ENCODE results near the gene KLHDC10. TPM values are rescaled to one million over a fixed set of nuclear protein-coding genes. Genes with fewer than 3 reads are reported as not detected.

The KLHDC10 gene
- total and polyA plus RNA-seq, 2 donors (not counting 3 experiments of a cell fraction or from before 2014, with no cell fraction given): 14.9 to 31.3 TPM

- H3K4me3 ChIP-seq (replicated peaks in 1 of 3; ENCODE audit: insufficient read depth in 1 of 3, low read depth in 1 of 3, low read length in 3 of 3): no peak overlapping the region
- no peak for FAIRE-seq
- no peak overlapping the region for H3K9ac ChIP-seq (replicated peaks; ENCODE audit: extremely low read depth, insufficient read depth, low read length)
- no peak overlapping the region for H3K4me2 ChIP-seq (ENCODE audit: insufficient read depth, low read length)
- H3K27me3 ChIP-seq (ENCODE audit: control insufficient read depth in 2 of 2, insufficient read depth in 2 of 2, low read length in 2 of 2): no peaks in the 10 kb centered on the region
- POLR2A ChIA-PET: no interaction called here
- H3K79me2 ChIP-seq (ENCODE audit: control insufficient read depth, insufficient read depth, low read length): no peaks in the 10 kb centered on the region
- TF ChIP-seq MAX (IDR thresholded peaks at IDR 0.05; ENCODE audit: insufficient read depth, insufficient read length): no peak
- TF ChIP-seq EZH2 (IDR thresholded peaks at IDR 0.05; ENCODE audit: borderline replicate concordance, low read depth, low read length, severe bottlenecking): no peak
- TF ChIP-seq CTCF (IDR thresholded peaks at IDR 0.05; ENCODE audit: extremely low read depth in 1 of 2, insufficient read depth in 1 of 2, low read depth in 1 of 2, low read length in 2 of 2): no peak
- TF ChIP-seq FOS (IDR thresholded peaks at IDR 0.05; ENCODE audit: borderline replicate concordance, insufficient read depth, low read length): no peak
- no peak for TF ChIP-seq GATA2 (IDR thresholded peaks at IDR 0.05; ENCODE audit: insufficient read depth, insufficient read length, low read depth, low read length)
- no peak for TF ChIP-seq POLR2A (IDR thresholded peaks at IDR 0.05; ENCODE audit: low read depth, low read length)
- TF ChIP-seq POLR2AphosphoS5 (IDR thresholded peaks at IDR 0.05; ENCODE audit: insufficient read depth, low read depth, low read length): no peak
- TF ChIP-seq JUN (IDR thresholded peaks at IDR 0.05; ENCODE audit: borderline replicate concordance, insufficient read depth, insufficient read length, low read depth): no peak
- no peak for TF ChIP-seq MYC (IDR thresholded peaks at IDR 0.05; ENCODE audit: low read depth, low read length)
- no peak for DNase-seq (ENCODE audit: low read depth, low spot score)
- no peaks in the 10 kb centered on the region for H4K20me1 ChIP-seq (replicated peaks; ENCODE audit: control insufficient read depth, extremely low read depth, insufficient read depth, low read length)
- H3K9me1 ChIP-seq (replicated peaks; ENCODE audit: control insufficient read depth, extremely low read depth, insufficient read depth, low read length): no peaks in the 10 kb centered on the region
- BruUV-seq (replicated peaks): no TSS peak
- H3K9me3 ChIP-seq (replicated peaks; ENCODE audit: control insufficient read depth, insufficient read depth, low read length): no peaks in the 10 kb centered on the region
- H3K4me1 ChIP-seq (ENCODE audit: control insufficient read depth, extremely low read depth, insufficient read depth, low read length): peaks cover 2% of the 10 kb centered on the region
- H2AFZ ChIP-seq (ENCODE audit: low read depth, low read length): no peak overlapping the region
- dilution Hi-C loops (cut with MboI; ENCODE audit: extremely low pct_ligation_motif_present, low sequenced_read_pairs): no loop called here
- intact Hi-C loops (cut with micrococcal nuclease): no loop called here
- CTCF ChIA-PET: interaction anchor here (1.2 to 1.3 kb wide), 2 partner anchors 12 to 16 kb away, joined by 3 read pairs; no protein-coding TSS in a partner anchor
- H3K27ac ChIP-seq (ENCODE audit: insufficient read depth, low read depth, low read length): no peak overlapping the region
- H3K36me3 ChIP-seq (ENCODE audit: control insufficient read depth in 2 of 2, extremely low read depth in 1 of 2, insufficient read depth in 2 of 2, low read length in 2 of 2): no peaks in the 10 kb centered on the region
Observed at GRCh38 chr7:130147710-130148325, 77.5 kb downstream of the KLHDC10 start.

Data from endothelial cell of umbilical vein (primary cell).